Activated naive CD4-positive, alpha-beta T cell treated with anti-CD3 and anti-CD28 coated beads for 36 hours (primary cell): ENCODE measurements around the gene CHIT1. TPM values are rescaled to one million over a fixed set of nuclear protein-coding genes. Genes with fewer than 3 reads are reported as not detected.

ENCODE experiments used
- CTCF ChIA-PET: fragments of 350-600 bp; sonication (Branson Sonifier 250); formaldehyde crosslinking; loops from one replicate; lab custom pipeline; 2021; ENCODE audit warnings: antibody characterized with exemption; lab: Charles Lee
- DNase-seq: peaks from one replicate; pipeline ENCODE4 v3.0.0-alpha.2; 2020
- H3K27ac Mint-ChIP-seq: one replicate; pipeline ENCODE4 v1.8.0; 2021; ENCODE audit warnings: mild to moderate bottlenecking, mixed read lengths
- H3K27me3 Mint-ChIP-seq: one replicate; pipeline ENCODE4 v1.8.0; 2021; ENCODE audit warnings: low read depth, mixed read lengths
- H3K36me3 Mint-ChIP-seq: one replicate; pipeline ENCODE4 v1.8.0; 2021; ENCODE audit warnings: low read depth, mixed read lengths
- H3K4me1 Mint-ChIP-seq: one replicate; pipeline ENCODE4 v1.8.0; 2021; ENCODE audit warnings: low read depth, mixed read lengths
- H3K4me3 Mint-ChIP-seq: one replicate; pipeline ENCODE4 v1.8.0; 2021; ENCODE audit warnings: mild to moderate bottlenecking, moderate library complexity, mixed read lengths
- H3K9me3 Mint-ChIP-seq: one replicate; pipeline ENCODE4 v1.8.0; 2021; ENCODE audit warnings: mixed read lengths
- intact Hi-C: fragments of 100-400 bp; cut with micrococcal nuclease; formaldehyde crosslinking; loops from one replicate; pipeline ENCODE4 v1.15.1; 2023
- total RNA-seq, 2 experiments: library from RNA; stranded (reverse); gene quantifications; one replicate each; pipeline ENCODE4 v1.2.3, GENCODE V29; 2021

Gene CHIT1
- total RNA-seq, 2 experiments from 2014 or later, result 1.1 to 1.3 TPM

GRCh38 chr1:203185585-203185984 is 43.9 kb downstream of the CHIT1 start:
- no peak overlapping the region for H3K27ac Mint-ChIP-seq
- no peaks in the 10 kb centered on the region for H3K36me3 Mint-ChIP-seq
- no peak for DNase-seq
- intact Hi-C loops, result no loop called here
- CTCF ChIA-PET, result interaction anchor here (0.6 to 1.2 kb wide), 2 partner anchors 9 to 30 kb away, joined by 3 read pairs; no protein-coding TSS in a partner anchor
- peaks cover 4% of the 10 kb centered on the region for H3K4me1 Mint-ChIP-seq
- H3K9me3 Mint-ChIP-seq, result no peaks in the 10 kb centered on the region
- no peak overlapping the region for H3K4me3 Mint-ChIP-seq
- H3K27me3 Mint-ChIP-seq, result peaks cover 2% of the 10 kb centered on the region

- intact Hi-C loops, result no loop called here
- Mint-ChIP-seq H3K4me1 (peaks cover 4% of the 10 kb centered on the region), H3K4me3 (no peak overlapping the region), H3K27ac (no peak overlapping the region), H3K9me3 (no peaks in the 10 kb centered on the region), H3K27me3 (peaks cover 2% of the 10 kb centered on the region), H3K36me3 (no peaks in the 10 kb centered on the region)
- no peak for DNase-seq
- CTCF ChIA-PET, result interaction anchor here (0.6 to 1.2 kb wide), 2 partner anchors 9 to 31 kb away, joined by 3 read pairs; no protein-coding TSS in a partner anchor
Measured at GRCh38 chr1:203185061-203185461, 44.4 kb downstream of the CHIT1 start.

GRCh38 chr1:203184467-203184866 is 45.0 kb downstream of the CHIT1 start:
- H3K4me3 Mint-ChIP-seq, result no peak overlapping the region
- intact Hi-C loops, result no loop called here
- H3K36me3 Mint-ChIP-seq, result no peaks in the 10 kb centered on the region
- peaks cover 4% of the 10 kb centered on the region for H3K4me1 Mint-ChIP-seq
- no peak for DNase-seq
- peaks cover 2% of the 10 kb centered on the region for H3K27me3 Mint-ChIP-seq
- CTCF ChIA-PET, result no interaction called here
- H3K9me3 Mint-ChIP-seq, result no peaks in the 10 kb centered on the region
- H3K27ac Mint-ChIP-seq, result no peak overlapping the region

GRCh38 chr1:203183828-203184227 is 45.6 kb downstream of the CHIT1 start:
- Mint-ChIP-seq H3K36me3 (no peaks in the 10 kb centered on the region), H3K4me1 (peaks cover 4% of the 10 kb centered on the region), H3K9me3 (no peaks in the 10 kb centered on the region), H3K4me3 (no peak overlapping the region), H3K27me3 (peaks cover 2% of the 10 kb centered on the region), H3K27ac (no peak overlapping the region)
- intact Hi-C loops, result no loop called here
- CTCF ChIA-PET, result interaction anchor here (1.2 kb wide), 1 partner anchor 13 kb away, joined by 3 read pairs; no protein-coding TSS in a partner anchor
- no peak for DNase-seq

- Mint-ChIP-seq H3K4me1 (peaks cover 4% of the 10 kb centered on the region), H3K27ac (no peak overlapping the region)
Measured at GRCh38 chr1:203182387-203182953, 47.0 kb downstream of the CHIT1 start.

GRCh38 chr1:203181586-203182386 is 47.7 kb downstream of the CHIT1 start:
- H3K36me3 Mint-ChIP-seq, result no peaks in the 10 kb centered on the region
- intact Hi-C loops, result no loop called here
- peaks cover 4% of the 10 kb centered on the region for H3K4me1 Mint-ChIP-seq
- DNase-seq, result no peak
- CTCF ChIA-PET, result interaction anchor here (0.6 to 1.2 kb wide), 2 partner anchors 10 to 33 kb away, joined by 3 to 5 read pairs; no protein-coding TSS in a partner anchor
- H3K27me3 Mint-ChIP-seq, result no peaks in the 10 kb centered on the region
- H3K9me3 Mint-ChIP-seq, result no peaks in the 10 kb centered on the region
- no peak overlapping the region for H3K27ac Mint-ChIP-seq
- no peak overlapping the region for H3K4me3 Mint-ChIP-seq

More at GRCh38 chr1:203182387-203182953, 47.0 kb downstream of the CHIT1 start:
- no peak for DNase-seq
- Mint-ChIP-seq H3K9me3 (no peaks in the 10 kb centered on the region), H3K36me3 (no peaks in the 10 kb centered on the region), H3K27me3 (no peaks in the 10 kb centered on the region), H3K4me3 (no peak overlapping the region)
- intact Hi-C loops, result no loop called here
- CTCF ChIA-PET, result interaction anchor here (1.2 kb wide), 2 partner anchors 11 kb away, joined by 3 read pairs; no protein-coding TSS in a partner anchor

- Mint-ChIP-seq H3K27ac (no peak overlapping the region), H3K27me3 (no peaks in the 10 kb centered on the region), H3K9me3 (no peaks in the 10 kb centered on the region), H3K4me1 (no peaks in the 10 kb centered on the region), H3K36me3 (no peaks in the 10 kb centered on the region), H3K4me3 (no peak overlapping the region)
- intact Hi-C loops, result no loop called here
- CTCF ChIA-PET, result no interaction called here
- DNase-seq, result no peak
Measured at GRCh38 chr1:203180611-203181330, 48.7 kb downstream of the CHIT1 start.

GRCh38 chr1:203179667-203180005 is 49.8 kb downstream of the CHIT1 start:
- no peak overlapping the region for H3K27ac Mint-ChIP-seq
- H3K4me1 Mint-ChIP-seq, result no peaks in the 10 kb centered on the region
- H3K27me3 Mint-ChIP-seq, result no peaks in the 10 kb centered on the region
- no peaks in the 10 kb centered on the region for H3K9me3 Mint-ChIP-seq
- no peaks in the 10 kb centered on the region for H3K36me3 Mint-ChIP-seq
- CTCF ChIA-PET, result no interaction called here
- no peak for DNase-seq
- H3K4me3 Mint-ChIP-seq, result no peak overlapping the region
- intact Hi-C loops, result no loop called here

GRCh38 chr1:203178821-203179666 is 50.4 kb downstream of the CHIT1 start:
- intact Hi-C loops, result no loop called here
- H3K9me3 Mint-ChIP-seq, result no peaks in the 10 kb centered on the region
- H3K36me3 Mint-ChIP-seq, result no peaks in the 10 kb centered on the region
- no peak overlapping the region for H3K27ac Mint-ChIP-seq
- H3K27me3 Mint-ChIP-seq, result no peaks in the 10 kb centered on the region
- no peaks in the 10 kb centered on the region for H3K4me1 Mint-ChIP-seq
- DNase-seq, result no peak
- no peak overlapping the region for H3K4me3 Mint-ChIP-seq
- CTCF ChIA-PET, result interaction anchor here (0.7 kb wide), 1 partner anchor 31 kb away, joined by 3 read pairs; no protein-coding TSS in a partner anchor

- CTCF ChIA-PET, result no interaction called here
Measured at GRCh38 chr1:203178083-203178482, 51.4 kb downstream of the CHIT1 start.

GRCh38 chr1:203177470-203178039 is 51.9 kb downstream of the CHIT1 start:
- CTCF ChIA-PET, result interaction anchor here (1.5 kb wide), 1 partner anchor 39 kb away, joined by 4 read pairs; no protein-coding TSS in a partner anchor
- H3K9me3 Mint-ChIP-seq, result no peaks in the 10 kb centered on the region
- intact Hi-C loops, result no loop called here
- no peaks in the 10 kb centered on the region for H3K4me1 Mint-ChIP-seq
- H3K27ac Mint-ChIP-seq, result no peak overlapping the region
- no peak overlapping the region for H3K4me3 Mint-ChIP-seq
- no peaks in the 10 kb centered on the region for H3K27me3 Mint-ChIP-seq
- DNase-seq, result no peak
- H3K36me3 Mint-ChIP-seq, result no peaks in the 10 kb centered on the region

More at GRCh38 chr1:203178083-203178482, 51.4 kb downstream of the CHIT1 start:
- DNase-seq, result no peak
- Mint-ChIP-seq H3K27me3 (no peaks in the 10 kb centered on the region), H3K36me3 (no peaks in the 10 kb centered on the region), H3K4me3 (no peak overlapping the region), H3K4me1 (no peaks in the 10 kb centered on the region), H3K27ac (no peak overlapping the region), H3K9me3 (no peaks in the 10 kb centered on the region)
- intact Hi-C loops, result no loop called here
